ENCODE results near the gene LRRC61. TPM values are rescaled to one million over a fixed set of nuclear protein-coding genes. Genes with fewer than 3 reads are reported as not detected.

Gene LRRC61
- total and polyA plus RNA-seq, 2 of the 13 experiments (the other 11 are each of a cell fraction or from before 2014, with no cell fraction given) = 33.0 to 34.8 TPM

DNA sequence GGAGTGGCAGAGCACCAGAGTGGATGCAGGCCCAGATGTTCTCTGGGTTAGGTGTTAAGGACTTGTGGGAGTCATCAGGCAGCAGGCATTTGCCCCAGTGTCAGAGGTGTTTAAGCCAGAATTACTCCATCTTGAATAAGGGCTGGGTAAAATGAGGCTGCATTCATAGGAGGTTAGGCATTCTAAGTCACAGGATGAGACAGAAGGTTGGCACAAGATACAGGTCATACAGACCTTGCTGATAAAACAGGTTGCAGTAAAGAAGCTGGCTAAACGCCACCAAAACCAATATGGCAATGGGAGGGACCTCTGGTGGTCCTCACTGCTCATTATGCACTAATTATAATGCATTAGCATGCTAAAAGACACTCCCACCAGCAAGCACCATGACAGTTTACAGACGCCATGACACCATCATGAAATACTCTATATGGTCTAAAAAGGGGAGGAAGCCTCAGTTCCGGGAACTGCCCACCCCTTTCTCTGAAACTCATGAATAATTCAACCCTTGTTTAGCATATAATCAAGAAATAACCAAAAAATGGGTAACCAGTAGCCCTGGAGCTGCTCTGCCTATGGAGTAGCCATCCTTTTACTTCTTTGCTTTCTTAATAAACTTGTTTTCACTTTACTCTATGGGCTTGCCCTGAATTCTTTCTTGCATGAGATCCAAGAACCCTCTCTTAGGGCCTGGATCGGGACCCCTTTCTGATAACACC lies 882 bp upstream of the LRRC61 start (continued):
- TF ChIP-seq, protein P1, sequence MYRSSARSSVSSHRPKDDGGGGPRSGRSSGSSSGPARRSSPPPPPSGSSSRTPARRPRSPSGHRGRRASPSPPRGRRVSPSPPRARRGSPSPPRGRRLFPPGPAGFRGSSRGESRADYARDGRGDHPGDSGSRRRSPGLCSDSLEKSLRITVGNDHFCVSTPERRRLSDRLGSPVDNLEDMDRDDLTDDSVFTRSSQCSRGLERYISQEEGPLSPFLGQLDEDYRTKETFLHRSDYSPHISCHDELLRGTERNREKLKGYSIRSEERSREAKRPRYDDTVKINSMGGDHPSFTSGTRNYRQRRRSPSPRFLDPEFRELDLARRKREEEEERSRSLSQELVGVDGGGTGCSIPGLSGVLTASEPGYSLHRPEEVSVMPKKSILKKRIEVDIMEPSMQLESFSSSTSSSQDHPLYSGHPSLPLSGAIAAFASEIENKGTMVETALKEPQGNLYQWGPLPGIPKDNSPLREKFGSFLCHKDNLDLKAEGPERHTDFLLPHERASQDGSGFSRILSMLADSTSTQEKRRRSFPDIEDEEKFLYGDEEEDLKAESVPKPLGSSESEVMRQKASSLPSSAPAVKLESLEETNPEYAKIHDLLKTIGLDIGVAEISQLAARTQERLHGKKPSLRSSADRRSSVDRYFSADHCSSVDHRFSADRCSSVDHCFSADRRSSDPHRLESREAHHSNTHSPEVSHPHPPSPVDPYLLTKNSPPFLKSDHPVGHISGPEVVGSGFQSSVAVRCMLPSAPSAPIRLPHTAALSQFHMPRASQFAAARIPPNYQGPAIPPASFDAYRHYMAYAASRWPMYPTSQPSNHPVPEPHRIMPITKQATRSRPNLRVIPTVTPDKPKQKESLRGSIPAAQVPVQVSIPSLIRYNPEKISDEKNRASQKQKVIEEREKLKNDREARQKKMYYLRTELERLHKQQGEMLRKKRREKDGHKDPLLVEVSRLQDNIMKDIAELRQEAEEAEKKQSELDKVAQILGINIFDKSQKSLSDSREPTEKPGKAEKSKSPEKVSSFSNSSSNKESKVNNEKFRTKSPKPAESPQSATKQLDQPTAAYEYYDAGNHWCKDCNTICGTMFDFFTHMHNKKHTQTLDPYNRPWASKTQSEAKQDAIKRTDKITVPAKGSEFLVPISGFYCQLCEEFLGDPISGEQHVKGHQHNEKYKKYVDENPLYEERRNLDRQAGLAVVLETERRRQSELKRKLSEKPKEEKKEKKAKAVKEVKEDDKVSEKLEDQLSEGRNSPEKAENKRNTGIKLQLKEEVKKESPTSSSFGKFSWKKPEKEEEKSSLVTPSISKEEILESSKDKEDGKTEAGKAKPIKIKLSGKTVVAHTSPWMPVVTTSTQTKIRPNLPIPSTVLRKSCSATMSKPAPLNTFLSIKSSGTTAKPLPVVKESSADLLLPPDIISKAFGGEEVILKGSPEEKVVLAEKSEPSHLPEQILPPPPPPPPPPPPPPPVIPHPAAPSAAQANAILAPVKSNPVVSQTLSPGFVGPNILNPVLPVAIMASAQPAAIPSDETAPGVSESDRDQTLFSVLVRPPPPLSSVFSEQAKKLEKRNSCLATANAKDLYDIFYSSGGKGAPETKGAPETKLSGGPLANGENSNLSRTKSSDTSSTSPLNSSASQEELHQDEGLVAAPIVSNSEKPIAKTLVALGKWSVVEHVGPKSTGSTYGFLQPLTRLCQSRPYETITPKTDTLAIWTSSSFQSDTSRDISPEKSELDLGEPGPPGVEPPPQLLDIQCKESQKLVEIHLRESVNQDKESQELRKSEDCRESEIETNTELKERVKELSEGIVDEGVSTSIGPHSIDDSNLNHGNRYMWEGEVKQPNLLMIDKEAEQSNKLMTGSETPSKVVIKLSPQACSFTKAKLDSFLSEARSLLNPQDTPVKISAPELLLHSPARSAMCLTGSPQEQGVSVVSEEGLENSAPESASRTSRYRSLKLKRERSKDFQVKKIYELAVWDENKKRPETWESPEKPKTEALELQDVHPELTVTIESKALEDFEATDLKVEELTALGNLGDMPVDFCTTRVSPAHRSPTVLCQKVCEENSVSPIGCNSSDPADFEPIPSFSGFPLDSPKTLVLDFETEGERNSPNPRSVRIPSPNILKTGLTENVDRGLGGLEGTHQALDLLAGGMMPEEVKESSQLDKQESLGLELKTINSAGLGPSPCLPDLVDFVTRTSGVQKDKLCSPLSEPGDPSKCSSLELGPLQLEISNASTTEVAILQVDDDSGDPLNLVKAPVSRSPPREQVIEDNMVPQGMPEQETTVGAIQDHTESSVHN (CRISPR knock-in tag; IDR thresholded peaks at IDR 0.05) = no peak
- TF ChIP-seq FOSL2 (CRISPR knock-in tag; IDR thresholded peaks at IDR 0.05) = no peak
- TF ChIP-seq, protein P2, sequence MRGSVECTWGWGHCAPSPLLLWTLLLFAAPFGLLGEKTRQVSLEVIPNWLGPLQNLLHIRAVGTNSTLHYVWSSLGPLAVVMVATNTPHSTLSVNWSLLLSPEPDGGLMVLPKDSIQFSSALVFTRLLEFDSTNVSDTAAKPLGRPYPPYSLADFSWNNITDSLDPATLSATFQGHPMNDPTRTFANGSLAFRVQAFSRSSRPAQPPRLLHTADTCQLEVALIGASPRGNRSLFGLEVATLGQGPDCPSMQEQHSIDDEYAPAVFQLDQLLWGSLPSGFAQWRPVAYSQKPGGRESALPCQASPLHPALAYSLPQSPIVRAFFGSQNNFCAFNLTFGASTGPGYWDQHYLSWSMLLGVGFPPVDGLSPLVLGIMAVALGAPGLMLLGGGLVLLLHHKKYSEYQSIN (CRISPR knock-in tag; IDR thresholded peaks at IDR 0.05; ENCODE audit: borderline replicate concordance) = 0 out of 2 replicates have a peak, but pooled peaks have one; percentile 55
- TF ChIP-seq NR2C2 (CRISPR knock-in tag; IDR thresholded peaks at IDR 0.05; ENCODE audit: borderline replicate concordance) = no peak
- 0 out of 2 replicates have a peak, but pooled peaks have one; percentile 6 for TF ChIP-seq ZSCAN20 (CRISPR knock-in tag; IDR thresholded peaks at IDR 0.05; ENCODE audit: borderline replicate concordance)
- TF ChIP-seq TSC22D2 (CRISPR knock-in tag; IDR thresholded peaks at IDR 0.05; ENCODE audit: borderline replicate concordance) = no peak
- 0 out of 2 replicates have a peak, but pooled peaks have one; percentile 8 for TF ChIP-seq YEATS2 (CRISPR knock-in tag; IDR thresholded peaks at IDR 0.05; ENCODE audit: borderline replicate concordance)
- TF ChIP-seq ZNF354B (CRISPR knock-in tag; IDR thresholded peaks at IDR 0.05) = 0 out of 2 replicates have a peak, but pooled peaks have one; percentile 32
- no peak for TF ChIP-seq DMAP1 (CRISPR knock-in tag; IDR thresholded peaks at IDR 0.05)
- TF ChIP-seq ZNF674 (CRISPR knock-in tag; IDR thresholded peaks at IDR 0.05; ENCODE audit: low read depth) = no peak
- peak; percentile 45; the same call in 1 of the 2 replicates for TF ChIP-seq BORCS8-MEF2B (CRISPR knock-in tag; IDR thresholded peaks at IDR 0.05)
- no peak for TF ChIP-seq NFKBIZ (CRISPR knock-in tag; IDR thresholded peaks at IDR 0.05)
- TF ChIP-seq ARID2 (CRISPR knock-in tag; IDR thresholded peaks at IDR 0.05; ENCODE audit: borderline replicate concordance) = peak; percentile 64; the same call in 1 of the 2 replicates
- TF ChIP-seq, protein P3, sequence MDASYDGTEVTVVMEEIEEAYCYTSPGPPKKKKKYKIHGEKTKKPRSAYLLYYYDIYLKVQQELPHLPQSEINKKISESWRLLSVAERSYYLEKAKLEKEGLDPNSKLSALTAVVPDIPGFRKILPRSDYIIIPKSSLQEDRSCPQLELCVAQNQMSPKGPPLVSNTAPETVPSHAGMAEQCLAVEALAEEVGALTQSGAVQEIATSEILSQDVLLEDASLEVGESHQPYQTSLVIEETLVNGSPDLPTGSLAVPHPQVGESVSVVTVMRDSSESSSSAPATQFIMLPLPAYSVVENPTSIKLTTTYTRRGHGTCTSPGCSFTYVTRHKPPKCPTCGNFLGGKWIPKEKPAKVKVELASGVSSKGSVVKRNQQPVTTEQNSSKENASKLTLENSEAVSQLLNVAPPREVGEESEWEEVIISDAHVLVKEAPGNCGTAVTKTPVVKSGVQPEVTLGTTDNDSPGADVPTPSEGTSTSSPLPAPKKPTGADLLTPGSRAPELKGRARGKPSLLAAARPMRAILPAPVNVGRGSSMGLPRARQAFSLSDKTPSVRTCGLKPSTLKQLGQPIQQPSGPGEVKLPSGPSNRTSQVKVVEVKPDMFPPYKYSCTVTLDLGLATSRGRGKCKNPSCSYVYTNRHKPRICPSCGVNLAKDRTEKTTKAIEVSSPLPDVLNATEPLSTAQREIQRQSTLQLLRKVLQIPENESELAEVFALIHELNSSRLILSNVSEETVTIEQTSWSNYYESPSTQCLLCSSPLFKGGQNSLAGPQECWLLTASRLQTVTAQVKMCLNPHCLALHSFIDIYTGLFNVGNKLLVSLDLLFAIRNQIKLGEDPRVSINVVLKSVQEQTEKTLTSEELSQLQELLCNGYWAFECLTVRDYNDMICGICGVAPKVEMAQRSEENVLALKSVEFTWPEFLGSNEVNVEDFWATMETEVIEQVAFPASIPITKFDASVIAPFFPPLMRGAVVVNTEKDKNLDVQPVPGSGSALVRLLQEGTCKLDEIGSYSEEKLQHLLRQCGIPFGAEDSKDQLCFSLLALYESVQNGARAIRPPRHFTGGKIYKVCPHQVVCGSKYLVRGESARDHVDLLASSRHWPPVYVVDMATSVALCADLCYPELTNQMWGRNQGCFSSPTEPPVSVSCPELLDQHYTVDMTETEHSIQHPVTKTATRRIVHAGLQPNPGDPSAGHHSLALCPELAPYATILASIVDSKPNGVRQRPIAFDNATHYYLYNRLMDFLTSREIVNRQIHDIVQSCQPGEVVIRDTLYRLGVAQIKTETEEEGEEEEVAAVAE (CRISPR knock-in tag; IDR thresholded peaks at IDR 0.05; ENCODE audit: borderline replicate concordance) = no peak
- TF ChIP-seq ZNF629 (CRISPR knock-in tag; conservative IDR thresholded peaks at IDR 0.05) = no peak

Data from HepG2 (cell line).